DOHH2 (cell line): Measurements from ENCODE around the gene LRRTM4.

Experiments
- CTCF ChIP-seq: fragments of 200-600 bp; sonication (generic); IDR thresholded peaks from one replicate; pipeline ENCODE4 v1.5.1; 2014; ENCODE audit warnings: antibody characterized with exemption, mild to moderate bottlenecking, low read depth, low read length; ENCODE audit not compliant: poor library complexity, severe bottlenecking
- EZH2phosphoT487 ChIP-seq: fragments of 200-600 bp; sonication (generic); IDR thresholded peaks from 2 replicates; pipeline ENCODE4 v1.6.1; 2017; ENCODE audit warnings: borderline replicate concordance, mild to moderate bottlenecking, antibody characterized with exemption, low read length, moderate library complexity, mixed read lengths

GRCh38 chr2:76793647-76794334, 728.4 kb downstream of the LRRTM4 start:
- no peak for TF ChIP-seq EZH2phosphoT487
- TF ChIP-seq CTCF = no peak
